Iris pigment epithelial cell (primary cell): ENCODE results near the gene SLAMF1.
"Not testable (repeated sequence)": the region's sequence is repeated elsewhere in the genome, so short reads cannot be mapped to it uniquely, and the experiment has no call there.

ENCODE experiments used
- DNase-seq: peaks from one replicate; pipeline ENCODE4 v3.0.0-alpha.2; 2011; ENCODE audit warnings: low read depth

Gene SLAMF1, protein sequence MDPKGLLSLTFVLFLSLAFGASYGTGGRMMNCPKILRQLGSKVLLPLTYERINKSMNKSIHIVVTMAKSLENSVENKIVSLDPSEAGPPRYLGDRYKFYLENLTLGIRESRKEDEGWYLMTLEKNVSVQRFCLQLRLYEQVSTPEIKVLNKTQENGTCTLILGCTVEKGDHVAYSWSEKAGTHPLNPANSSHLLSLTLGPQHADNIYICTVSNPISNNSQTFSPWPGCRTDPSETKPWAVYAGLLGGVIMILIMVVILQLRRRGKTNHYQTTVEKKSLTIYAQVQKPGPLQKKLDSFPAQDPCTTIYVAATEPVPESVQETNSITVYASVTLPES

DNA sequence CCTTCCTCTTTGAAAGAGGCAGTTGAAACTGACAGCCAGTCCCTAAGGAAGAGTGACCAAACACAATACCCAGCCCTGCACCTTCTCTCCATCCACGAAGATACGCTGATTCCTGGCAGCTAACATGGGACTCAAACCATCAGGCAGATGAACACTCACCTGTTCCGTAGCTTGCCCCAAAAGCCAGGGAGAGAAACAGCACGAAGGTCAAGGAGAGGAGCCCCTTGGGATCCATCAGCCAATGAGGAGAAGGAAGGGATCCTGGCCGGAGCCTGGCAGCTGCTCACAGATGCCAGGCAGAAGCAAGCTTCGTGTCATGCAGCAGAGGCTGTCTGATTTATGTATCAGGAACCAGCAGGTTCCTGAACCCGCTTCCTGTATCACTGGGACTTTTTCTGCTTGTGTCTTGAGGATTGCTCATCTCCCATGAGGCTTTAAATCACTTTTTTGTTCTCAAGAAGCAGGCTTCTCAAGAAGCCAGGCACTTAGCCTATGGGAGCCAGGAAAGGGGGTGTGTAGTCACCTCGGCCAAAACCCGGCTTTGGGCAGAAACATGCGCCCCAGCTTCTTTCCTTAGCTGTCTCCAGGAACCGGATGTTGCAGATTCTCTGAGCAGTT is at the start of gene SLAMF1:
Gene SLAMF1 (minus strand): TSS at position 334 of the 618 bp plus-strand sequence. CDS start 99 bp downstream, at position 235.
- DNase-seq, result no peak

DNA sequence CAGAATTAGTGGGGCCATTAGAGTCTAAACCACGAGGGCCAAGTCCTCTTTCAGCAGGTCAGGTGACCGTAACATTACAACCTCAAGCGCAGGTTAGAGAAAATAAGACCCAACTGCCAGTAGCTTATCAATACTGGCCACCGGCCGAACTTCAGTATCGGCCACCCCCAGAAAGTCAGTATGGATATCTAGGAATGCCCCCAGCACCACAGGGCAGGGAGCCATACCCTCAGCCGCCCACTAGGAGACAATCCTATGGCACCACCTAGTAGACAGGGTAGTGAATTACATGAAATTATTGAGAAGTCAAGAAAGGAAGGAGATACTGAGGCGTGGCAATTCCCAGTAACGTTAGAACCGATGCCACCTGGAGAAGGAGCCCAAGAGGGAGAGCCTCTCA is 45.5 kb upstream of the SLAMF1 start:
- DNase-seq, result not testable (repeated sequence)

DNA sequence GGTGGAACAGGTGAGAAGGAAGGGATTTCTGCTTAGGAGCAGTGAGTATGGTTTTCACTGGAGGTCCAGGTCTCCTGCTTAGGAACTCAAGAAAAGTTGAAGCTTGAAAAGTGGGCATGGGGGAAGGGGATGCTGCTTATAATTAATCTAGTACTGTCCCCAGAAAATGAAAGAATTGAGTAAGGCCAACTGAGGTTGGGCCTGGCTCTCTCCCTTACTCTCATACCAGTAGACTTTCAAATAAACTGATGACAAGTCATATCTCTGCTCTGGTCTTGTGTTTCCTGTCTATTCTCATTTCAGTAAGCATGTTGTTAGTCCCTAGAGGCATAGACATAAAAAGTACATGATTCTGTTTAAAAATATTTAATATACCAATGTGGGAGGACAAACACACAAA is 38.4 kb upstream of the SLAMF1 start:
- no peak for DNase-seq

DNA sequence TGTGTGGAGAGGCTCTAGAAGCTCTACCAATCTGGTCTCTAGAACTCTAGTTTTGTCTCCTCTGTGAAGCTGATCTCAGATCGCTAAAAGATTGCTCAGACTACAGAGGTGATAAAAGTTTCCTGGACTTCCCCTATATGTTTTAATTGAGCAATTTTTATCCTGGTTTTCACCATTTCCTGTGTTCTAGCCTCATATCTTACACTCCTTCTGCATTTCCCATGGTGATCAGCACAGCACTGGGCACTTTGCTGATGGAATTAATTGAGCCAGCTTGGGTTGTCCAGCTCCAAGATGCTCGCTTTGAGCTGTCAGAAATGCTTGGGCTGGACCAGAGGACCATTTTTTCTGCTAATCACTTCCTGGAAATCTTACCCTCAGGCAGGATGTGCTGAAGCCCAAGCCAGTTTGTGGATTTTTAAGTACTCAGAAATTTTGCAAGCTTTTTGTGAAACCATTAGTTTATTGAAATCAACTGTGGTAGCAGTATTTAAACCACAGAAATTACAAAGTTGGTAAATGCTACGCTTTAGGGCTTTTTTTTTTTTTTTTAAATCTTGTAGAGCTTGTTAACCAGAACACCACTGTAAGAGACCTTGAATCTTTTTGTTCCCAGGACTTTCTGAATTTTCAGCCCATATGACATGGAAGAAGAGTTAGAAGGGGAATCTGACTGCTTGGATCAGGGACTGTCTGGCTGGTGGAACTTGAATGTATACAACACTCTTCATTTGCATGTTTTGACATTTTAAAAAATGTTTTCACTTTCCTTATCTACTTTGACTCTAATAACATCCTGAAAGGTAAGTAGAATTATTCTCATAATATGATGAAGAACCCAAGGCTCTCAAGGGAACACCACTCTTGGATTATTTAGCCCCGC is 36.4 kb upstream of the SLAMF1 start:
- DNase-seq, result no peak

DNA sequence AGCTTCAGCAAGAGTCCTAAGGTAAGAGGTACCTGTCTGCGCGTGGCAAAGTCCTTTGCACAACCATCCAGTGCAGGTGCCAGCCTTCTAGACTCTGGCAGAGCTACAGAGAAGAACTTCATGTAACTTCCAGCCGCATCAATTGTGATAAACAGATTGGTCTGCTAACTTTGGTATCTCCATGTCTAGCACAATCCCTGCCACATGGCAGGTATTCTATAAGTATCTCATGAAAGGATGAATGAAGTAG is 35.0 kb upstream of the SLAMF1 start:
- no peak for DNase-seq

DNA sequence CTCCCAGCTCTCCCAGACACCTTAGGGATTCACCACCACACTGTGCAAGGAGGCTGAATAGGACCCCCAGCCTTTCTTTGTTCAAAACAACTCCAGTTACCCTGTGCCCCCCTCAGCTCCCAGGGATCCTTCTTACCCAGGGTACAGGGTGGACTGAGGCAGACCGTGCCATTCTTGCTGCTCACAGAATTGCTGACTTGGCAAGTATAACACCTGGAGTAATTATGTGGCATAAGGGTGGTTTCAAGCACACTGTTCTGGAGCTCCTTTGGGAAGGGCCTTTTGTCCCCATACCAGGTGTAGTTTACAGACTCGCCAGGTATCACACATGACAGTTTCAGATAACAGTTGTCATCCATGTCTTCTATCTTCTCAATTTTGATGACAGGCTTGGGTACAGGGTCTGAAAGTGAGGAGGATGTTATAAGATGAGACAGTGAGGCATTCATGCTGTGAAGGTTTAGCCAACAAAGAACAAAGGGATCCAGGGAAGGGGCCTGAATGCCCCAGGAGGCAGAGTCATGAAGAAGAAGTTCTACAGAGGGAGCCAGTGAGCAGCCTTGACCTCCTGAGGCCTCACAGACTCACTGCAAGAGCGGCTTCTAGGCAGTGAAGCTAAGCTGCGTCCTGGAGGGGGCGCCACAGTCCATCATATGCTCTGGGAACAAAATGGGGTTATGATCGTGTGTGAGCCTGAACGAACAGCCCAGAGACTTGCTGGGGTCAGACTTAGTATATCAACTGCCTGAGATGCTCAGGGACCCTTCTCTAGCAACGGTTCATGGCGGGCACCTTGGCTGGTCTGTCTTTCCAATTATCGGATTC is 34.4 kb upstream of the SLAMF1 start:
- peak; percentile 31 for DNase-seq

DNA sequence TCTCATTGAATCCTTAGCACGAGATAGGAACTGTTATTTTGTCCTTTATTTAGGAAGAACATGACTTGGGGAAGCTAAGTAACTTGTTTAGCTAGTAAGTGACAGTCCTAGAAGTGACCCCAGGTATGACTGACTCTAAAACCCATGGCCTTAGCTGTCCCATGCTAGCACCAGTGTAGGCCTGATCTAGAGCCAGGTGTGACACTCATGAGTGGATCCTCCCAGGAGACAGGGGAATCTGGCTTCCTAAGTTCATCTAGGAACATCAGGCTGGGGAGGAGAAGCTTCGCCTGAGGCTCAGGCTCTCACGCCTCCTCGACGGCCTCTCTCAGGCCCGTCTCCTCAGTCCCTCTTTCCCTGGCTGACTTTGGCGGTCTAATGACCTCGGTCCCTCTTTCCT is 33.6 kb upstream of the SLAMF1 start:
- no peak for DNase-seq

DNA sequence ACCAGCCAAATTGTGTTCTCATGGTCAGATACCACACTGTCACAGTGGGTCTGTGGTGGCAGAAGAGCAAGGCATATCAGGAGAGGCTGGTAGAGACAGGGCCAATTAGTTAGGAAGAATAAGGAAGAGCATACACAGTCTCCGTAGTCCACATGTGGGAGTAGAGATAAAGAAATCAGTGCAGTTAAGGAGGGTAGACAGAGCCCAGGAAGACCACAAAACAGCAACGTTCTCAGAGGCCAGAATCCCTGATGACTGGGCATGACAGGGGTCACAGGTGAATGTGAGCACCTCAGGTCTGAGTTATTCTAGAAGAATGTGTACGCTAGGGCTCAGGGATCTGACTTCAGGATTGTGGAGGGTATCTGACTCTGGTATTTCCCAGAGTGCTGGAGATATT is 33.0 kb upstream of the SLAMF1 start:
- DNase-seq, result no peak

DNA sequence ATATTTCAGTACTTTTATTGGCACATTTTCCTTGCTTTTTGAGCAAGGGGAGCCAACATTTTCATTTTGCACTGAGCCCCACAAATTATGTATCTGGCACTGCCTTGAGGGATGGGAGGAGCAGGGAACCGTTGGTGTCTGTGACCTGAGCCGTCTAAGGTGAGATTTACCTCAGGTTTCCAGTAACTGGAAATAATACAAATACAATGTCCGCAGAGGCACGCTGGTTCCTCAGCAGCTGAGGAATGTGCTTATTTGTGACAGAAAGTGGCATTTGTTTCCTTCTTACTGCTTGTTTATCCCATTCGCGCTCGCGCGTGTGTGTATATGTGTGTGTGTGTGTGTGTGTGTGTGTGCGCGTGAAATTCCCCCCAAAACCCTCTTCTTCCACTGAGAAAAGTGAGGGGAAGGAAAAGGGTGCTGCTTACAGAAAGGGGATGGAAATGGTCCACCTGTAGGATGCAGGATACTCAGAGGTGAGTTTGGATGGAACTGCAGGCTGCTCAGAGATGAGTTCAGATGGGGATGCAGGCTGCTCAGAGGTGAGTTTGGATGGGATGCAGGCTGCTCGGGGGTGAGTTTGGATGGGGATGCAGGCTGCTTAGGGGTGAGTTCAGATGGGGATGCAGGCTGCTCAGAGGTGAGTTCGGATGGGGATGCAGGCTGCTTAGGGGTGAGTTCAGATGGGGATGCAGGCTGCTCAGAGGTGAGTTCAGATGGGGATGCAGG is 30.2 kb upstream of the SLAMF1 start:
- no peak for DNase-seq

DNA sequence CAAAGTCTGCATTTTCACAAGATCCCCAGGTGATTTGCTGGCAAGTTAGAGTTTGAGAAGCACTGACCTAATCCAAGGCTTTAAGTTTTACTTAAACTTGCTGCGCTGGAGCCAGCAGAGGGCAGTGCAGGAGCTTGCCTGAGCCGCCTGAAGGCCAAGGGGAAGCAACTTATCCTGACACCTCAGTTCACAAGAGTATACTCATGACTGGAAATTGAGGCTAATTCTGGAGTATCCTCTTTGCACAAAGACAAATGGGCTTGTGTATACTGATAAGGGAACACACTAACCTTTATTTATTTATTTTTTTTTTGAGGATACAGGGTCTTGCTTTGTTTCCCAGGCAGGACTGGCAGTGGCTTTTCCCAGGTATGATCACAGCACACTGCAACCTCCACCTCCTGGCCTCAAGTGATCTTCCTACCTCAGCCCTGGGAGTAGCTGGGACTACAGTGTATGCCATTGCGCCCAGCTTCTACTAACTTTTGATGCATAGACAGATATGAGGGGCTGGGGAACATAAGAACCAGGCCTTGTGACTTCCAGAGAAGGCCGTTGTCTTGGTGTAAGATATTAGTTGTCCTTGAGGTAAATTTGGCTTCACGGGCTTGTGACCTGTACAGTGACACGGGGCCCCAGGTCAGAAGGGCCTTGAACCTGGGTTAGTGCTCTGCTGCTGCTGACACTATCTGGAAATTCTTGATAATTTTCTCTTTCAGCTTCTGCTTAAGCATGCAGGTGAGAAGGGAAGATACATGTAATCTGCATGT is 29.0 kb upstream of the SLAMF1 start:
- peak; percentile 70 for DNase-seq

DNA sequence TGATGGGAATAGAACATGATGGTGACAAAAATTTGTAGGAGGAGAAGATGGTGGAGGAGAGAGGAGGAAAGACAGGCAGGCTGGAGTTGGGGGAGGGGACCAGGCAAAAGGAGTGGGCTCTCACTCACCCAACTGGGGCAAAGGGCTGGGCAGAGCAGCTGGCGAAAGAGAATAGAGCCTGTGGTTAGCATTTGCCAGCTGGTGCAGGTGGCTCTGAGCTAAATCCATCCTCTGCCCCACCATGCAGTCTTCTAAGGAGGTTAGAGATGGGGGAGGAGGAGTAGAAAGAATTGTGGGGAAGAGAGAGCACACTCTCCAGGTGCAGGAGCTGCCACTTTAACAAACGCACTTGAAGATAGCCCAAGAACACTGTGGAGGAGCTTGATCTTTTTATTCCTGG is 27.6 kb upstream of the SLAMF1 start:
- DNase-seq, result no peak

DNA sequence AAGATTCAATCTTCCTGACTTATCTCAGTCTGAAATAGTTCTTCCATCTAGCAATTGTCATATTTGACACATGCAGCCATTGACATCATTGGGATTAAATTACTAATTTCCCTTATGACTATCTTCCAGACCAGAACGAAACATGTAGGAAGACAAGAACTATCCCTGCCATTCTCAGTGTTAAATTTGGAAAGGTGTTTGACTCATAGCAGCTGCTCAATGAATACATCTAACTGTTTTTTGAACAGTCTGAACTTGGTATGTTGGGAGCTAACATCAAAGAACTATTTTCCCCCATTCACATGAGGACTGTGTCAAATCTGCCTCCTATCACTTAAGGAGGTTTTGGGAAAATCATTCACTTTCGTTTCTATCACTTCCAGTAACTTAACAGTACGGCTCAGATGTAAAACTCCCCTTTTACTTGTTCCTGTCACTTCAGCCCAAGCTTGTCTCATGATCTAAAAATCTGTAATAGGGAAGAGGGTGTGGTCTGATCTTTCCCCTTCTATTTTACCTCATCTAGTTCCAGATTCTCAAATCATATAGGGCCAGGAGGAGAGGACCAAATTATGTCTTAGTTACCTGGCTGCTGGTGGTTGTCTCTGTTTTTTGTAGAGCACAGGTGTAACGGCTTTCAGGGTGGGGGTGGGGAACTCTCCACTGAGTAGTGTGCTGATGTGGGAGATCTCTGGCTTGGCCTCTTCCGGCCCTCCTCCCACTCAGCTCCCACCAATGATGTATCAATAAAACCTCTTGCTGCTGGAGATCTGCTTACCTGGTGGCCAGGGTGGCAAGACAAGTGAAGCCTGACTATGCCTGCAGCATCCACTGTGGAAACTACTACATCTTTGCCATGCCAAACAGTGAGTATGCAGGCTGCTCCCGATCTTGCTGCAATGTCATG is 26.2 kb upstream of the SLAMF1 start:
- DNase-seq, result no peak

DNA sequence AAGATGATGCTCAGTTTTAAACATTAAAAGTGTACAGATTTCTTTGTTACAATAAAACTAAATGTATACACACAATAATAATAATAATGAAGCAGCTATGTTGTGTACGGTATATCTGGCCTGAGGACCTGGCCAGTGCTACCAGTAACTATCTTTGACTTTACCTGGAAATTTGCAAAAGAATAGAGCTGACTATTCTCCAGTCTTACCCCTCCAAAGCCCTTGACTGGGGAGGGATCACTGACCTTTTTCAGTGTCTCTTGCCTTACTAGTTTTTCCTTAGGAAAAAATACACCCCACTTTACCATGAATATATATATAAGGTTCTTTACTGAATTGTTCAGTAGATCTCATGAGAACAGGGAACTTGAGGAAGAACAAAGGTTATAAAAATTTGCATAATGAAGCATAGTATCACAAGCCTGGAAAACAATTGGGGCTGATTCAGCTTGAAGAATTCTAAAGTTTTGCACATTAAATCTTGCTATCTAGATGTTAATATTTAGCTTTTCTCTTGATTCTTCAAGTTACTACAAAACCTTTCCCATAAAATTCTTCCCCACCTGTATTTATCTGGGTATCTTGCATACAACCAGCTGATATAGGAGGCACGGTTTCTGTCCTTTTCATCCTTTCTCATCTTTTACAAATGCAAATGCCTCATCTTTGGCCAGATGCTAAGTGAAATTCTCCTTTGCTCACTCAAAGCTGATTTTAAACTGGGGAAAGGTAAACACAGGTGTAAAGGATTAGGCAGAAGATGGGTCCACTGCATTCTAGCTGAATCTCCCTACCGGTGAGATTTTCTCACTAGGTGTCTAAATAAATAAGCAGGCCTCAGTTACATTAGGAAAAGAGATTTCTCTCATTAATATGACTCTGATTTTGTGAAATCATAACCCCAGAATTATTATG is 25.0 kb upstream of the SLAMF1 start:
- no peak for DNase-seq

DNA sequence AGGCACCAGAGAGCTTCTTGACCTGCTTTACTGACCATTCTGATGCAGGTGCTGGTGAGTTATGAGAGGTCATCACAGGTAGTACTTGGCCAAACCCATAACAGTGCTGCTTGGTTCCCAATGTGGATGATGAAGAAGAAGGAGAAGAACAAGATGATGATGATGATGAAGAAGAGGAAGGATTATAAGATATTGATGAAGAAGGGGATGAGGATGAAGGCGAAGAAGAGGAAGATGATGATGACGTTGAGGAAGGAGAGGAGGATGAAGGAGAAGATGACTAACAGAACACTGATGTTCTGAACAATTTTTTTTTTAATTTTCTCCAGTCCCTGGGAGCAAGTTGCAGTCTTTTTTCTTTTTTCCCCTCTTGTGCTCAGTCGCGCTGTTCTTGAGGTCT is 23.9 kb upstream of the SLAMF1 start:
- no peak for DNase-seq

DNA sequence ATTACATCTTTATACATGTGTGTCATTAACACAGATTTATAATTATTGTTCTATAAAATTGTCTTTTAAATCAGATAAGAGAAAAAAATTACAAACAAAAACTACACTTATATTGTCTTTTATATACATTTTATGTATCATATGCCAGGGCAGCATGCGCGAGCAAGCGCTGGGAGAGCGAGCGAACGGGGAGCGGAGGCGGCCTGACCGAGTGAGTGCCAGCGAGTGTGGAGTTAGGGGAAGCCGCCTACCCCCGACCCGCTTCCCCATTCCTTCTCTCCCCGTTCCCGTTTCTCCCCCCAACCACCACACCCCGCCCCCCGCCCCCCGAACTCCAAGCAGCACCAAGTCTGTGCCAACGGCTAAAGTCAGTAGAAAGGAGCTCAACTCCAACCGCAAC is 23.0 kb upstream of the SLAMF1 start:
- DNase-seq, result no peak

DNA sequence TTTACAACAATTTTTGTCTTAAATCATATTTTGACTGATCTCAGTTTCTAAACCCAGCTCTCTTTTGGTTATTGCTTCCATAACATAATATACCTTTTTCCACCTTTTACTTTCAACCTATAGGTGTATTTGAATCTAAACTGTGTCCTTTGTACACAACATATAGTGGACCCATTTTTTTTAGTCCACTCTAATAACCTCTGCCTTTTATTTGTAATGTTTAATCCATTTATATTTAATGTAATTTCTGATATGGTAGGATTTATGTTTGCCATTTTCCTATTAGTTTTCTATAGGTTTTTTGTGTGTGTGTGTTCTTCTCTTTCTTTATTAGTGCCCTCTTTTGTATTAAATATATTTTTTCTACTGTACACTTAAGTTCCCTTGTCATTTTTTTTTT is 22.4 kb upstream of the SLAMF1 start:
- DNase-seq, result no peak

DNA sequence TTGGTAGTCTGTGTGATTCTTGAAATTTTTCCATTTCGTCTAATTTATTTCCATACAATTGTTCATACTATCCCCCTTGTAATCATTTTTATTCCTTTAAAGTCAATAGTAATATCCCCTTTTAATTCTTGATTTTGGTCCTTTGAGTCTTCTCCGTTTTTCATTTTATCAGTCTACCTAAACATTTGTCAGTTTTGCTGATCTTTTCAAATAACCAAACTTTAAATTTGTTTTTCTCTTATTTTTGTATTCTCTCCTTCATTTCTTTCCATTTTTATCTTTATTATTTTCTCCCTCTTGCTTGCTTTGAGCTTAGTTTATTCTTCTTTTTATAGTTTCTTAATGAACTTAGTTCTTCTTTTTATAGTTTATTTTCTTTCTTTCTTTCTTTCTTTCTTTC is 21.1 kb upstream of the SLAMF1 start:
- no peak for DNase-seq

DNA sequence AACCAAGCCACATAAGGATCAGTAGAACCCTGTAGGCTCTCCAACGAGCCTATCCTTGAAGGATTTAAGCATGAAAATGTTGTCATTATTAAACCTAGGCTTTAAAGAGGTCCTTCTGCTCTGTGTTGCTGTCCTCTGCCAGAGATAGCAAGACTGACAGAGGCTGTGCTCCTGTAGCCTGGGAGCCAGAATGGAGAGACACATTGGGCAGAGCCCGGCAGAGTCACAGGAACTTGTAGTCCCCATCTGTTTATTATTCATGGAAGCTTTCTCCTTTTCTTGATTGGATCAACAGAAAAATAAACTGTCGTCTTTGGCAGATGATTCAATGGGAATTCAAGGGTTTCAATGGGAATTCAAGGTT is 19.2 kb upstream of the SLAMF1 start:
- no peak for DNase-seq
